K562 (cell line): ENCODE results near the gene TMEM116.

ENCODE experiments used
- CBX2 ChIP-seq: fragments of 200-600 bp; sonication (generic); IDR thresholded peaks from one replicate; pipeline ENCODE4 v1.6.1; 2012; ENCODE audit warnings: mild to moderate bottlenecking, low read length, inconsistent platforms; ENCODE audit not compliant: insufficient read depth, poor library complexity, severe bottlenecking
- PML ChIP-seq: IDR thresholded peaks from 2 replicates; pipeline ENCODE4 v1.6.1; 2012; ENCODE audit warnings: low read length, inconsistent platforms
- TCF7 ChIP-seq: sonication (generic); IDR thresholded peaks from 2 replicates; pipeline ENCODE4 v1.6.1; 2016; ENCODE audit warnings: antibody characterized with exemption, borderline replicate concordance
- ZNF79 ChIP-seq: fragments of 250-450 bp; sonication (Bioruptor Pico); IDR thresholded peaks from 2 replicates; pipeline ENCODE4 v1.4.0; 2020; ENCODE audit warnings: low read depth, mild to moderate bottlenecking, moderate library complexity
- TF ChIP-seq, protein P1 (sequence below): fragments of 250-450 bp; sonication (Bioruptor Pico); IDR thresholded peaks from 2 replicates; pipeline ENCODE4 v1.5.0; 2020; ENCODE audit warnings: mild to moderate bottlenecking
- TF ChIP-seq, protein P2 (sequence below), 3 experiments: IDR thresholded peaks in 2 of 3; conservative IDR thresholded peaks in 1 of 3; 2 replicates each; pipeline ENCODE4 v1.5.1; 2011 to 2012; ENCODE audit warnings: low read length in 3 of 3, mild to moderate bottlenecking in 3 of 3, control low read depth in 2 of 3, improper control_type of control experiment in 1 of 3, inconsistent platforms in 1 of 3, low read depth in 1 of 3, mixed read lengths in 1 of 3, moderate library complexity in 1 of 3; ENCODE audit not compliant: insufficient read depth in 2 of 3
- TF ChIP-seq, protein P3 (sequence below): fragments of 250-450 bp; sonication (Bioruptor Pico); IDR thresholded peaks from 2 replicates; pipeline ENCODE4 v1.8.0; 2021; ENCODE audit warnings: mild to moderate bottlenecking, moderate library complexity

DNA sequence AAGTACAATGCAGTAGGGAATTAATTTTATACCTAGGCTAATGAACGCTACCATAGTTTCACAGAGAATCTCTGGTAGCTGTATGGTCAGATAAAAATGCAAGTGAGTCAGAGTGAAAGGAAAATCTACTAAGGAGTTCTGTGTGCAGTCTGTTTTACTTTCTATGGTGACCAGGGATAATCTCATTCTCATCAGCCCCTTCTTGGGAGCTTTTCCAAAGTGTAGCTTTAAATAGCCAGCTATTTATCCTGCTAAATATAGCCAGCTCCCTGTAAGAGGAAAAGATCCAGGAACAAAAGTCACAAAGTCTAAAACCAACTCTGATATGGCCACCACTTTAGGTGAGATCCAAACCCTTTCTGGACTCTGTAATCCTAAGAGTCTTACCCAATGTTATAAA is 75.5 kb downstream of the TMEM116 start:
- TF ChIP-seq, protein P1, sequence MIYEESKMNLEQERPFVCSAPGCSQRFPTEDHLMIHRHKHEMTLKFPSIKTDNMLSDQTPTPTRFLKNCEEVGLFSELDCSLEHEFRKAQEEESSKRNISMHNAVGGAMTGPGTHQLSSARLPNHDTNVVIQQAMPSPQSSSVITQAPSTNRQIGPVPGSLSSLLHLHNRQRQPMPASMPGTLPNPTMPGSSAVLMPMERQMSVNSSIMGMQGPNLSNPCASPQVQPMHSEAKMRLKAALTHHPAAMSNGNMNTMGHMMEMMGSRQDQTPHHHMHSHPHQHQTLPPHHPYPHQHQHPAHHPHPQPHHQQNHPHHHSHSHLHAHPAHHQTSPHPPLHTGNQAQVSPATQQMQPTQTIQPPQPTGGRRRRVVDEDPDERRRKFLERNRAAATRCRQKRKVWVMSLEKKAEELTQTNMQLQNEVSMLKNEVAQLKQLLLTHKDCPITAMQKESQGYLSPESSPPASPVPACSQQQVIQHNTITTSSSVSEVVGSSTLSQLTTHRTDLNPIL, result no peak
- TF ChIP-seq CBX2 (no peak), ZNF79 (CRISPR knock-in tag) (no peak), PML (no peak), TCF7 (no peak)
- TF ChIP-seq, protein P2, sequence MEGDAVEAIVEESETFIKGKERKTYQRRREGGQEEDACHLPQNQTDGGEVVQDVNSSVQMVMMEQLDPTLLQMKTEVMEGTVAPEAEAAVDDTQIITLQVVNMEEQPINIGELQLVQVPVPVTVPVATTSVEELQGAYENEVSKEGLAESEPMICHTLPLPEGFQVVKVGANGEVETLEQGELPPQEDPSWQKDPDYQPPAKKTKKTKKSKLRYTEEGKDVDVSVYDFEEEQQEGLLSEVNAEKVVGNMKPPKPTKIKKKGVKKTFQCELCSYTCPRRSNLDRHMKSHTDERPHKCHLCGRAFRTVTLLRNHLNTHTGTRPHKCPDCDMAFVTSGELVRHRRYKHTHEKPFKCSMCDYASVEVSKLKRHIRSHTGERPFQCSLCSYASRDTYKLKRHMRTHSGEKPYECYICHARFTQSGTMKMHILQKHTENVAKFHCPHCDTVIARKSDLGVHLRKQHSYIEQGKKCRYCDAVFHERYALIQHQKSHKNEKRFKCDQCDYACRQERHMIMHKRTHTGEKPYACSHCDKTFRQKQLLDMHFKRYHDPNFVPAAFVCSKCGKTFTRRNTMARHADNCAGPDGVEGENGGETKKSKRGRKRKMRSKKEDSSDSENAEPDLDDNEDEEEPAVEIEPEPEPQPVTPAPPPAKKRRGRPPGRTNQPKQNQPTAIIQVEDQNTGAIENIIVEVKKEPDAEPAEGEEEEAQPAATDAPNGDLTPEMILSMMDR (IDR thresholded peaks at IDR 0.05 in 2 of 3, conservative IDR thresholded peaks at IDR 0.05 in 1 of 3; ENCODE audit: insufficient read depth in 2 of 3, low read depth in 1 of 3, low read length in 3 of 3), result no peak
- TF ChIP-seq, protein P3, sequence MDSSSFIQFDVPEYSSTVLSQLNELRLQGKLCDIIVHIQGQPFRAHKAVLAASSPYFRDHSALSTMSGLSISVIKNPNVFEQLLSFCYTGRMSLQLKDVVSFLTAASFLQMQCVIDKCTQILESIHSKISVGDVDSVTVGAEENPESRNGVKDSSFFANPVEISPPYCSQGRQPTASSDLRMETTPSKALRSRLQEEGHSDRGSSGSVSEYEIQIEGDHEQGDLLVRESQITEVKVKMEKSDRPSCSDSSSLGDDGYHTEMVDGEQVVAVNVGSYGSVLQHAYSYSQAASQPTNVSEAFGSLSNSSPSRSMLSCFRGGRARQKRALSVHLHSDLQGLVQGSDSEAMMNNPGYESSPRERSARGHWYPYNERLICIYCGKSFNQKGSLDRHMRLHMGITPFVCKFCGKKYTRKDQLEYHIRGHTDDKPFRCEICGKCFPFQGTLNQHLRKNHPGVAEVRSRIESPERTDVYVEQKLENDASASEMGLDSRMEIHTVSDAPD (CRISPR knock-in tag), result no peak
